Caki2 (cell line): ENCODE data around the gene BNC2. TPM values are rescaled to one million over a fixed set of nuclear protein-coding genes. Genes with fewer than 3 reads are reported as not detected.

Experiments used
- DNase-seq: peaks from one replicate; pipeline ENCODE4 v3.0.0-alpha.2; 2015; ENCODE audit warnings: low read depth
- in situ Hi-C: cut with HindIII; loops from 2 replicates; pipeline ENCODE4 v1.10.0; 2016; ENCODE audit warnings: low sequenced_read_pairs, low pct_unique_long_range_greater_than_20kb, mixed read lengths
- total RNA-seq: library from RNA; depleted of rRNA; stranded (reverse); fragments of >200 nt; shearing (Covaris generic); gene quantifications from 2 replicates; pipeline ENCODE4 v1.2.3, GENCODE V29; 2014; ENCODE audit warnings: low replicate concordance

BNC2 gene
- total RNA-seq, 1 experiment from 2014 or later = 1.3 TPM

- no peak for DNase-seq
- in situ Hi-C loops = no loop called here
Measured at GRCh38 chr9:16784002-16784401, 86.5 kb downstream of the BNC2 start.

- no peak for DNase-seq
- in situ Hi-C loops = no loop called here
Measured at GRCh38 chr9:16782490-16782889, 88.0 kb downstream of the BNC2 start.

- in situ Hi-C loops = no loop called here
- no peak for DNase-seq
Measured at GRCh38 chr9:16775330-16775729, 95.1 kb downstream of the BNC2 start.

- no peak for DNase-seq
- in situ Hi-C loops = no loop called here
Measured at GRCh38 chr9:16773617-16774016, 96.9 kb downstream of the BNC2 start.

- in situ Hi-C loops = no loop called here
- DNase-seq = no peak
Measured at GRCh38 chr9:16773116-16773515, 97.4 kb downstream of the BNC2 start.

GRCh38 chr9:16771356-16771755 is 99.1 kb downstream of the BNC2 start:
- no peak for DNase-seq
- in situ Hi-C loops = no loop called here

- no peak for DNase-seq
- in situ Hi-C loops = no loop called here
Measured at GRCh38 chr9:16769291-16769690, 101.2 kb downstream of the BNC2 start.

- DNase-seq = no peak
- in situ Hi-C loops = no loop called here
Measured at GRCh38 chr9:16768816-16769215, 101.7 kb downstream of the BNC2 start.

GRCh38 chr9:16767366-16767765 is 103.1 kb downstream of the BNC2 start:
- DNase-seq = no peak
- in situ Hi-C loops = no loop called here

- in situ Hi-C loops = no loop called here
- no peak for DNase-seq
Measured at GRCh38 chr9:16763946-16764345, 106.5 kb downstream of the BNC2 start.

GRCh38 chr9:16755467-16756160 is 114.9 kb downstream of the BNC2 start:
- in situ Hi-C loops = no loop called here
- no peak for DNase-seq

- DNase-seq = no peak
- in situ Hi-C loops = no loop called here
Measured at GRCh38 chr9:16754662-16755061, 115.8 kb downstream of the BNC2 start.

- DNase-seq = no peak
- in situ Hi-C loops = no loop called here
Measured at GRCh38 chr9:16753256-16753655, 117.2 kb downstream of the BNC2 start.

GRCh38 chr9:16752601-16753000 is 117.9 kb downstream of the BNC2 start:
- DNase-seq = no peak
- in situ Hi-C loops = no loop called here

- DNase-seq = no peak
- in situ Hi-C loops = no loop called here
Measured at GRCh38 chr9:16750553-16750952, 119.9 kb downstream of the BNC2 start.

GRCh38 chr9:16745359-16745758 is 125.1 kb downstream of the BNC2 start:
- in situ Hi-C loops = no loop called here
- no peak for DNase-seq

- DNase-seq = no peak
- in situ Hi-C loops = no loop called here
Measured at GRCh38 chr9:16744394-16744793, 126.1 kb downstream of the BNC2 start.

GRCh38 chr9:16743375-16743774 is 127.1 kb downstream of the BNC2 start:
- in situ Hi-C loops = no loop called here
- no peak for DNase-seq

GRCh38 chr9:16735001-16735400 is 135.5 kb downstream of the BNC2 start:
- in situ Hi-C loops = no loop called here
- no peak for DNase-seq

GRCh38 chr9:16732546-16732945 is 137.9 kb downstream of the BNC2 start:
- in situ Hi-C loops = no loop called here
- no peak for DNase-seq
